NK-92 (cell line): ENCODE measurements around the gene FCER1G.
"Not testable (repeated sequence)": the region's sequence is repeated elsewhere in the genome, so short reads cannot be mapped to it uniquely, and the experiment has no call there.

Experiments
- DNase-seq: peaks from one replicate; lab custom pipeline; 2025; ENCODE audit not compliant: unreplicated experiment; lab: John Stamatoyannopoulos, UW

Gene FCER1G

GRCh38 chr1:161206411-161207140 lies 8.5 kb upstream of the FCER1G start:
- no peak for DNase-seq

GRCh38 chr1:161207173-161207572 lies 7.9 kb upstream of the FCER1G start:
- DNase-seq: no peak

- DNase-seq: no peak
These were observed 5.2 kb upstream of the FCER1G start for GRCh38 chr1:161209790-161210409.

GRCh38 chr1:161214369-161214768 lies 726 bp upstream of the FCER1G start:
- DNase-seq: no peak

GRCh38 chr1:161216945-161217712 lies 2.0 kb downstream of the FCER1G start:
- no peak for DNase-seq

- no peak for DNase-seq
These were observed 2.7 kb downstream of the FCER1G start for GRCh38 chr1:161217831-161218230.

GRCh38 chr1:161218301-161219077 lies 3.4 kb downstream of the FCER1G start:
- DNase-seq: no peak

- no peak for DNase-seq
These were observed 4.2 kb downstream of the FCER1G start for GRCh38 chr1:161219078-161219892.

- no peak for DNase-seq
These were observed 4.9 kb downstream of the FCER1G start for GRCh38 chr1:161220002-161220401.

GRCh38 chr1:161222175-161223019 lies 7.3 kb downstream of the FCER1G start:
- no peak for DNase-seq

GRCh38 chr1:161223805-161224694 lies 9.0 kb downstream of the FCER1G start:
- no peak for DNase-seq

GRCh38 chr1:161224695-161225087 lies 9.6 kb downstream of the FCER1G start:
- DNase-seq: not testable (repeated sequence)

GRCh38 chr1:161225178-161225533 lies 10.1 kb downstream of the FCER1G start:
- DNase-seq: no peak

- DNase-seq: peak; percentile 37
These were observed 10.6 kb downstream of the FCER1G start, which contains the start of gene TOMM40L for GRCh38 chr1:161225534-161226319. Gene TOMM40L, plus strand, starts transcription at chr1:161226060. Its CDS starts 430 bp downstream, at chr1:161226490.

- DNase-seq: no peak
These were observed 11.2 kb downstream of the FCER1G start for GRCh38 chr1:161226320-161226711.

- DNase-seq: no peak
These were observed 11.7 kb downstream of the FCER1G start for GRCh38 chr1:161226759-161227158.

GRCh38 chr1:161227196-161227871 lies 12.2 kb downstream of the FCER1G start:
- DNase-seq: peak; percentile 69
